ENCODE results near the gene TUNAR.
"Not testable (repeated sequence)": the region's sequence is repeated elsewhere in the genome, so short reads cannot be mapped to it uniquely, and the experiment has no call there.

Gene TUNAR

GRCh38 chr14:95918466-95918865, 41.8 kb downstream of the TUNAR start:
- DNase-seq (ENCODE audit: low spot score) = no peak

- no peak for DNase-seq (ENCODE audit: low spot score)
Measured at GRCh38 chr14:95920769-95921438, 44.3 kb downstream of the TUNAR start.

GRCh38 chr14:95922080-95922479, 45.4 kb downstream of the TUNAR start:
- no peak for DNase-seq (ENCODE audit: low spot score)

- DNase-seq (ENCODE audit: low spot score) = no peak
Measured at GRCh38 chr14:95928751-95929150, 52.1 kb downstream of the TUNAR start.

GRCh38 chr14:95931384-95931783, 54.8 kb downstream of the TUNAR start:
- DNase-seq (ENCODE audit: low spot score) = no peak

- DNase-seq (ENCODE audit: low spot score) = peak; percentile 2
Measured at GRCh38 chr14:95935228-95935822, 58.7 kb downstream of the TUNAR start.

GRCh38 chr14:95936041-95936440, 59.4 kb downstream of the TUNAR start:
- DNase-seq (ENCODE audit: low spot score) = no peak

GRCh38 chr14:95939335-95939734, 62.7 kb downstream of the TUNAR start:
- DNase-seq (ENCODE audit: low spot score) = no peak

GRCh38 chr14:95941897-95942296, 65.3 kb downstream of the TUNAR start:
- no peak for DNase-seq (ENCODE audit: low spot score)

- DNase-seq (ENCODE audit: low spot score) = no peak
Measured at GRCh38 chr14:95943699-95944098, 67.1 kb downstream of the TUNAR start.

- DNase-seq (ENCODE audit: low spot score) = no peak
Measured at GRCh38 chr14:95944462-95944861, 67.8 kb downstream of the TUNAR start.

- DNase-seq (ENCODE audit: low spot score) = no peak
Measured at GRCh38 chr14:95946867-95947266, 70.2 kb downstream of the TUNAR start.

- no peak for DNase-seq (ENCODE audit: low spot score)
Measured at GRCh38 chr14:95948558-95948981, 71.9 kb downstream of the TUNAR start.

- no peak for DNase-seq (ENCODE audit: low spot score)
Measured at GRCh38 chr14:95951359-95951758, 74.7 kb downstream of the TUNAR start.

GRCh38 chr14:95953111-95953724, 76.6 kb downstream of the TUNAR start:
- DNase-seq (ENCODE audit: low spot score) = no peak

GRCh38 chr14:95956601-95957460, 80.2 kb downstream of the TUNAR start:
- DNase-seq (ENCODE audit: low spot score) = no peak

- no peak for DNase-seq (ENCODE audit: low spot score)
Measured at GRCh38 chr14:95958105-95958504, 81.5 kb downstream of the TUNAR start.

GRCh38 chr14:95959317-95959716, 82.7 kb downstream of the TUNAR start:
- DNase-seq (ENCODE audit: low spot score) = no peak

- no peak for DNase-seq (ENCODE audit: low spot score)
Measured at GRCh38 chr14:95961481-95961880, 84.8 kb downstream of the TUNAR start.

- DNase-seq (ENCODE audit: low spot score) = no peak
Measured at GRCh38 chr14:95964901-95965300, 88.3 kb downstream of the TUNAR start.

- DNase-seq (ENCODE audit: low spot score) = not testable (repeated sequence)
Measured at GRCh38 chr14:95968048-95968447, 91.4 kb downstream of the TUNAR start.
